Fibroblast of pulmonary artery (primary cell): ENCODE measurements around the gene CEP170B.

ENCODE experiments used
- DNase-seq: peaks from one replicate; pipeline ENCODE4 v3.0.0-alpha.2; 2010; ENCODE audit warnings: low read depth
- H3K4me3 ChIP-seq: replicated peaks from 2 replicates; pipeline ENCODE4 v1.5.1; 2011; ENCODE audit warnings: low read depth, mild to moderate bottlenecking, control low read depth, low read length, moderate library complexity
- TF ChIP-seq, protein P1 (sequence below): IDR thresholded peaks from 2 replicates; pipeline ENCODE4 v1.5.1; 2011; ENCODE audit warnings: mild to moderate bottlenecking, control low read depth, low read length, inconsistent platforms; ENCODE audit errors: missing control alignments

Gene CEP170B

DNA sequence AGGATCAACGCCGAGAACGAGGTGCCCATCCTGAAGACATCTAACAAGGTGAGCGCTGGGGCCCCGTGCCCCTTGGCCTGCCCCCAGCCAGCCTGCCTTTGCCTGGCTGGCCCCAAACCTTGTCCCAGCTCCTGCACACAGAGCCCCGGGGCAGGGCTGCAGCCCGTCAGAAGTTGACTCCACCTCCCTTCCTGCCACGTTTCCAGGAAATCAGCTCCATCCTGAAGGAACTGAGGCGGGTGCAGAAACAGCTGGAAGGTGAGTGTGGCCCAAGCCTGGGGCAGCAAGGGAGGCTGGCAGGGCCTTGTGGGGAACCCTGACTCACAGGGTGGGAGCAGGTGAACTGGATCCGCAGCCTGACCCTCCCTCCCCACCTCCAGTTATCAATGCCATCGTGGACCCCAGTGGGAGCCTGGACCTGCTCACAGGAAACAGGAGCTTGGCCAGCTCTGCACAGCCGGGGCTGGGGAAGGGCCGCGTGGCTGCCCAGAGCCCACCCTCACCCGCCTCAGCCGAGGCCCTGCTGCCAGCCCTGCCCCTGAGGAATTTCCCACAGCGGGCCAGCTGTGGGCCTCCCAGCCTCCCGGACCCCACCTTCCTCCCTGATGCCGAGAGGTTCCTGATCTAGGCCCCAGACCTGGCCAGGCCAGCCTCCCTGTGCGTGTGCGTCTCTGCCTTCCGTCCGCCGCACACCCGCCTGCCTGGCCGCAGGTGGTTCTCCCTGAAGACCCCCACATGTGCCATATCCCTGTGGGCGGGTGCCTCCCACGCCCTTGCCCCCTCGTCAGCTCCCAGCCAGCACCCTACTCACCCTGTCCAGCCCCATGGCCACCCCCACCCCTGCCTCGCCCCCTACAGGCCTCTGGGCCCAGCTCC, 29.5 kb downstream of the CEP170B start:
- no peak overlapping the region for H3K4me3 ChIP-seq
- DNase-seq = no peak
- TF ChIP-seq, protein P1, sequence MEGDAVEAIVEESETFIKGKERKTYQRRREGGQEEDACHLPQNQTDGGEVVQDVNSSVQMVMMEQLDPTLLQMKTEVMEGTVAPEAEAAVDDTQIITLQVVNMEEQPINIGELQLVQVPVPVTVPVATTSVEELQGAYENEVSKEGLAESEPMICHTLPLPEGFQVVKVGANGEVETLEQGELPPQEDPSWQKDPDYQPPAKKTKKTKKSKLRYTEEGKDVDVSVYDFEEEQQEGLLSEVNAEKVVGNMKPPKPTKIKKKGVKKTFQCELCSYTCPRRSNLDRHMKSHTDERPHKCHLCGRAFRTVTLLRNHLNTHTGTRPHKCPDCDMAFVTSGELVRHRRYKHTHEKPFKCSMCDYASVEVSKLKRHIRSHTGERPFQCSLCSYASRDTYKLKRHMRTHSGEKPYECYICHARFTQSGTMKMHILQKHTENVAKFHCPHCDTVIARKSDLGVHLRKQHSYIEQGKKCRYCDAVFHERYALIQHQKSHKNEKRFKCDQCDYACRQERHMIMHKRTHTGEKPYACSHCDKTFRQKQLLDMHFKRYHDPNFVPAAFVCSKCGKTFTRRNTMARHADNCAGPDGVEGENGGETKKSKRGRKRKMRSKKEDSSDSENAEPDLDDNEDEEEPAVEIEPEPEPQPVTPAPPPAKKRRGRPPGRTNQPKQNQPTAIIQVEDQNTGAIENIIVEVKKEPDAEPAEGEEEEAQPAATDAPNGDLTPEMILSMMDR = no peak

DNA sequence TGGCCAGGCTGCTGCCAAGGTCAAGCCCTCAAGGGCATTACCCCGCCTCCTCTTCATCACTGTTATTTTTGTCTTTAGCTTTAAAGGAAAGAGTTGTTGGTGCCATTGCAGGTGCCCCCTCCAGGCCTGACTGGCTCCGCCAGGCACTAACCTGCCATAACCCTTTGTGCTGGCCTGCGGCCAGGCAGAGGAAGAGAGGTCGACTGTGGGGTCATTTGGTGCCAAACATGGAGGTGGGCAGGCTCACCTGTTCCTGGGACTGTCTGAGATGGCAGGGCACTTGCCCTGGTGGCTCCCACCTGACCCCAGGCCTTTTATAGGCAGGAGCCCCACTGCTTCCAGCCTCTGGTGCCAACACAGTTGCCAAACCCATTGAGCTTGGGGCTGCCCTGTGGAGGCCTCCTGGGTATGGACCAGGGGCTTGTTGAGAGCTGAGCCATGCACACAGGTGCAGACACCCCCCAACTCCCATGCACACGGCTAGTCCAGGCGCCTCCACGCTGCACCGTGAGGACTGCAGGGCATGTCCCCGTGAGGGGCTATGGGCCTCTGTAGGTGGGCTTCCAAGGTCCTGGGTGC, 30.2 kb downstream of the CEP170B start:
- no peak for DNase-seq

GRCh38 chr14:104895786-104896661, 31.0 kb downstream of the CEP170B start:
- no peak for DNase-seq
- no peak overlapping the region for H3K4me3 ChIP-seq
- TF ChIP-seq, protein P1 = no peak

More for the DNA sequence above, 30.2 kb downstream of the CEP170B start:
- no peak overlapping the region for H3K4me3 ChIP-seq
- TF ChIP-seq, protein P1 = no peak

GRCh38 chr14:104897330-104898194, 32.5 kb downstream of the CEP170B start:
- DNase-seq = no peak
- TF ChIP-seq, protein P1 = no peak
- H3K4me3 ChIP-seq = no peak overlapping the region

DNA sequence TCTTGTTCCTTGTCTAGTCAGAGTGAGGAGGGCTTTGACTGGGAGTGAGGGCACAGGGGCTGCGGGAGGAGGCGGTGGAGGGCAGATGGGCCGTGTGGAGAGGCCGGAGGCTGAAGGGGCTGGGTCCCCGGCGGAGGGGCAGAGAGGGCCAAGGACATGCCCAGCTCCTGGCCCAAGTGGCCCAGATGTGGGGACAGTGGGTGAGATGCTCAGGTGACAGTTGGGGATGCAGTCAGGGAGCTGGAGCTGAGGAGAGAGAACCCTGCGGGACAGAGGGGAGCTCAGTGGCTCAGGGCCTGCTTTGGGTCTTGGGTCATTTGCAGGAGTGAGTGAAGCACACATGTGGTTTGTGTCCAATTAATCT, 33.1 kb downstream of the CEP170B start:
- TF ChIP-seq, protein P1 = no peak
- no peak for DNase-seq
- no peak overlapping the region for H3K4me3 ChIP-seq

DNA sequence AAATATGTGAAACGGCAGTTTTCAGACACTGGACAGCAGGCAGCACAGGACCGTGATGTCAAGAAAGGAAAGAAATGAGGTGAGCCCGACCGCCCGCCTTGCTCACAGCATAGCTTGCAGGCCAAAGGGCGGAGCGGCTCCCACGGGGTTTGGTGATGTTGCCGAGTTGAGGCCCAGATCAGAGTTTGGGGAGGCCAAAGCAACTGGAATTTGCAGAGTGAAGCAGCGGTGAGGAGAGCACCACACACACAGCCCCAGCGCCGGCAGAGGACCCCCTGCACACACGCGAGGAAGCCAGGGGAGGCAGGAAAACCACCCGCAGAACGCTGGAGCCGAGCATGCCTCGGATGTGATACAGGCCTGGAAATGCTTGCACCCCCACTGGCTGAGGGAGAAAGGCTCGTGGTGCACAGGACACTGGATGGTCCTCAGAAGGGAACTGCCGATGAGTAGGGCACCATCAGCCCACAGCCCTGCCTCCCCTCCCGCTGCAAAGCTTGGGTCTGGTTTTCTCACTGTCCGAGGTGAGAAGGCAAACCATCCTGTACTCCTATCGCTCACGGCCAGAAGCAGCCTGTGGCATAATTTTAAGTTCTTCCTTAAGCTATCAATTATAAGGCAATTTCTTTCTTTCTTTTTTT, 33.9 kb downstream of the CEP170B start:
- no peak for DNase-seq
- H3K4me3 ChIP-seq = no peak overlapping the region
- TF ChIP-seq, protein P1 = no peak
